GM23338 (cell line): ENCODE measurements around the gene CHMP6. TPM values are rescaled to one million over a fixed set of nuclear protein-coding genes. Genes with fewer than 3 reads are reported as not detected.

Experiments used
- ATAC-seq: fragments of 200-7000 bp; cut with Tn5 transposase; 3 replicates; pipeline ENCODE4 v1.9.1; 2020
- DNase-seq: peaks from one replicate; pipeline ENCODE4 v3.0.0-alpha.2; 2015; ENCODE audit warnings: low spot score
- H2AFZ ChIP-seq: fragments of 200-600 bp; sonication (generic); 2 replicates; pipeline ENCODE4 v1.8.0; 2016; ENCODE audit warnings: antibody characterized with exemption, mild to moderate bottlenecking, moderate library complexity
- H3F3A ChIP-seq: fragments of 200-600 bp; sonication (generic); replicated peaks from 2 replicates; pipeline ENCODE4 v1.8.0; 2017; ENCODE audit warnings: antibody characterized with exemption, mixed run types, low read depth
- H3K27ac ChIP-seq: fragments of 200-600 bp; sonication (generic); 2 replicates; pipeline ENCODE4 v1.6.1; 2016; ENCODE audit warnings: low read depth
- H3K27me3 ChIP-seq: fragments of 200-600 bp; sonication (generic); 2 replicates; pipeline ENCODE4 v1.8.0; 2016; ENCODE audit warnings: mild to moderate bottlenecking, mixed run types, moderate library complexity; ENCODE audit not compliant: insufficient read depth
- H3K36me3 ChIP-seq: fragments of 200-600 bp; sonication (generic); 2 replicates; pipeline ENCODE4 v1.8.0; 2016; ENCODE audit warnings: mild to moderate bottlenecking; ENCODE audit not compliant: insufficient read depth
- H3K4me1 ChIP-seq: fragments of 200-600 bp; sonication (generic); 2 replicates; pipeline ENCODE4 v1.8.0; 2016; ENCODE audit warnings: mild to moderate bottlenecking, moderate library complexity; ENCODE audit not compliant: insufficient read depth
- H3K4me2 ChIP-seq: fragments of 200-600 bp; sonication (generic); 2 replicates; pipeline ENCODE4 v1.7.1; 2017; ENCODE audit warnings: mixed run types
- H3K4me3 ChIP-seq: fragments of 200-600 bp; sonication (generic); 2 replicates; pipeline ENCODE4 v1.6.1; 2016; ENCODE audit warnings: mixed run types
- H3K79me2 ChIP-seq: fragments of 200-600 bp; sonication (generic); replicated peaks from 2 replicates; pipeline ENCODE4 v1.8.0; 2017; ENCODE audit warnings: mild to moderate bottlenecking; ENCODE audit not compliant: insufficient read depth
- H3K9me2 ChIP-seq: fragments of 200-600 bp; sonication (generic); 2 replicates; pipeline ENCODE4 v1.8.0; 2017; ENCODE audit not compliant: insufficient read depth
- H4K20me1 ChIP-seq: fragments of 200-600 bp; sonication (generic); replicated peaks from 2 replicates; pipeline ENCODE4 v1.8.0; 2017; ENCODE audit warnings: mild to moderate bottlenecking; ENCODE audit not compliant: insufficient read depth
- H3K27ac Mint-ChIP-seq: 2 replicates; pipeline ENCODE4 v1.8.0; 2020; ENCODE audit warnings: inconsistent platforms, mild to moderate bottlenecking, moderate library complexity, mixed read lengths
- H3K27me3 Mint-ChIP-seq: 3 replicates; pipeline ENCODE4 v1.8.0; 2022; ENCODE audit warnings: low read depth, mild to moderate bottlenecking, moderate library complexity, mixed read lengths, inconsistent platforms; ENCODE audit not compliant: insufficient read depth, poor library complexity
- H3K36me3 Mint-ChIP-seq: 3 replicates; pipeline ENCODE4 v1.8.0; 2021; ENCODE audit warnings: low read depth, mild to moderate bottlenecking, inconsistent platforms, moderate library complexity, mixed read lengths
- H3K4me1 Mint-ChIP-seq: 3 replicates; pipeline ENCODE4 v1.8.0; 2020; ENCODE audit warnings: mild to moderate bottlenecking, inconsistent platforms, mixed read lengths
- H3K4me3 Mint-ChIP-seq: 3 replicates; pipeline ENCODE4 v1.8.0; 2021; ENCODE audit warnings: moderate library complexity, mild to moderate bottlenecking, inconsistent platforms, mixed read lengths
- H3K9me3 Mint-ChIP-seq: 3 replicates; pipeline ENCODE4 v1.8.0; 2020; ENCODE audit warnings: moderate library complexity, mild to moderate bottlenecking, inconsistent platforms, mixed read lengths
- EZH2phosphoT487 ChIP-seq: fragments of 200-600 bp; sonication (generic); IDR thresholded peaks from one replicate; pipeline ENCODE4 v1.8.1; 2018; ENCODE audit warnings: antibody characterized with exemption; ENCODE audit not compliant: unreplicated experiment
- JUNB ChIP-seq: IDR thresholded peaks from one replicate; pipeline ENCODE4 v1.6.1; 2016; ENCODE audit warnings: antibody characterized with exemption; ENCODE audit not compliant: unreplicated experiment
- NANOG ChIP-seq: IDR thresholded peaks from 2 replicates; pipeline ENCODE4 v1.6.1; 2016; ENCODE audit warnings: antibody characterized with exemption, borderline replicate concordance
- POLR2AphosphoS5 ChIP-seq: IDR thresholded peaks from 2 replicates; pipeline ENCODE4 v1.6.1; 2016; ENCODE audit warnings: antibody characterized with exemption, low read depth
- STAT1 ChIP-seq: IDR thresholded peaks from one replicate; pipeline ENCODE4 v1.6.1; 2016; ENCODE audit warnings: antibody characterized with exemption; ENCODE audit not compliant: unreplicated experiment
- polyA plus RNA-seq: library from polyadenylated mRNA; unstranded; fragments of >200 nt; fragmentation: Nextera tagmentation; extraction: Ambion mirVana; gene quantifications from 2 replicates; pipeline ENCODE4 v1.2.1, GENCODE V29; 2016
- total RNA-seq: library from RNA; depleted of rRNA; stranded (reverse); fragments of >200 nt; shearing (Covaris generic); gene quantifications from 2 replicates; pipeline ENCODE4 v1.2.3, GENCODE V29; 2014
- TF ChIP-seq, protein P1 (sequence below): fragments of 250-450 bp; sonication (Bioruptor Pico); IDR thresholded peaks from 2 replicates; pipeline ENCODE4 v1.5.0; 2020; ENCODE audit warnings: mild to moderate bottlenecking, moderate library complexity
- TF ChIP-seq, protein P2 (sequence below): IDR thresholded peaks from one replicate; pipeline ENCODE4 v1.6.1; 2018; ENCODE audit warnings: antibody characterized with exemption; ENCODE audit not compliant: unreplicated experiment

Gene CHMP6
- total and polyA plus RNA-seq, 2 experiments from 2014 or later = 12.3 to 14.0 TPM

DNA sequence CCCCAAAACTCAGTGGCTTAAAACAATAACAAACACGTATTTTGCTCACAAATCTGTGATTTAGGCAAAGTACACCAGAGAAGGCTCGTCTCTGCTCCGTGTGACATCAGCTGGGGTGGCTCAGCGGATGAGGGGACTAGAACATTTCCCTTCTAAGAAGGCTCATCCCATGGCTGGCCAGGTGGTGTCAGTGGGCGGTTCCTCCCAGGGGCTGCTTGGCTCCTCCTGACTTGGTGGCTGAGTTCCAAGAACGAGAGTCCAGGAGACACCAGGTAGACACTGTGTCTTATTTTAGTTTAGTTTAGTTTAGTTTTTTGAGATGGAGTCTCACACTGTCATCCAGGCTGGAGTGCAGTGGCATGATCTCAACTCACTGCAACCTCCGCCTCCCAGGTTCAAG is 5.6 kb upstream of the CHMP6 start:
- H3K4me2 ChIP-seq = no peak overlapping the region
- Mint-ChIP-seq H3K36me3 (no peaks in the 10 kb centered on the region), H3K27me3 (peaks cover 7% of the 10 kb centered on the region), H3K9me3 (no peaks in the 10 kb centered on the region), H3K27ac (no peak overlapping the region), H3K4me1 (peaks cover 5% of the 10 kb centered on the region; the same call in 2 of the 3 replicates), H3K4me3 (no peak overlapping the region)
- TF ChIP-seq EZH2phosphoT487 (no peak), NANOG (no peak)
- DNase-seq (no peak), ATAC-seq (no peak)
- H3K27ac ChIP-seq = no peak overlapping the region
- H3F3A ChIP-seq = no peaks in the 10 kb centered on the region
- H3K4me3 ChIP-seq = no peak overlapping the region
- no peaks in the 10 kb centered on the region for H3K4me1 ChIP-seq
- no peaks in the 10 kb centered on the region for H3K9me2 ChIP-seq
- H3K36me3 ChIP-seq = no peaks in the 10 kb centered on the region
- H3K79me2 ChIP-seq = no peaks in the 10 kb centered on the region
- no peaks in the 10 kb centered on the region for H4K20me1 ChIP-seq
- H2AFZ ChIP-seq = no peak overlapping the region
- no peaks in the 10 kb centered on the region for H3K27me3 ChIP-seq

DNA sequence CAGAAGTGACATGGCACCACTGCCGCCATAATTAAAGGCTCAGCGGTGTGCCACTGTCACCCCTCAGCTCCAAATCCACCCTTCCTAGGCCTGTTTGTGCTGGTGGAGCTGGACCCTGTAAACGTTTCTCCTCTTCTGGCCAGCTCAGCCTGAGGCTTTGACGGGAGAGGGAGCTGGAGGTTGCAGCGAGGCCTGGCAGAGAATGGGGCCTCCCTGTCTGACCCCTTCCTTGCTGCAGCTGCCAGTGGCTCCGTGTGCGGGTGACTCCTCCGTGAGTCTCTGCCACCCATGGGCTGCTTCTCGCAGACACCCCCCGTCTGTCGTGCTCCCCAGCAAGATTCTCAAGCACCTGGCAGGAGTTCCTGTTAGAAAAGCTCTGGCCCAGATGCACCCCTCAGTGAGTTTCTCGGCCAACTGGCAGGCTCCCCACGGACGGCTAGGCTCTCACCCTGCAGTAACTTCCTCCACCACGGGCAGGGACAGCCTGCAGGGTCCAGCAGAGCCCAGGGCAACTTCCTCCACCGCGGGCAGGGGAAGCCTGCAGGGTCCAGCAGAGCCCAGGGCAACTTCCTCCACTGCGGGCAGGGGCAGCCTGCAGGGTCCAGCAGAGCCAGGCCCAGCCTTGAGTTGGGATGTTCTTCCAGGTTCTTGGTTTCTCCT is 4.7 kb upstream of the CHMP6 start:
- H3K9me3 Mint-ChIP-seq = no peaks in the 10 kb centered on the region
- TF ChIP-seq, protein P1, sequence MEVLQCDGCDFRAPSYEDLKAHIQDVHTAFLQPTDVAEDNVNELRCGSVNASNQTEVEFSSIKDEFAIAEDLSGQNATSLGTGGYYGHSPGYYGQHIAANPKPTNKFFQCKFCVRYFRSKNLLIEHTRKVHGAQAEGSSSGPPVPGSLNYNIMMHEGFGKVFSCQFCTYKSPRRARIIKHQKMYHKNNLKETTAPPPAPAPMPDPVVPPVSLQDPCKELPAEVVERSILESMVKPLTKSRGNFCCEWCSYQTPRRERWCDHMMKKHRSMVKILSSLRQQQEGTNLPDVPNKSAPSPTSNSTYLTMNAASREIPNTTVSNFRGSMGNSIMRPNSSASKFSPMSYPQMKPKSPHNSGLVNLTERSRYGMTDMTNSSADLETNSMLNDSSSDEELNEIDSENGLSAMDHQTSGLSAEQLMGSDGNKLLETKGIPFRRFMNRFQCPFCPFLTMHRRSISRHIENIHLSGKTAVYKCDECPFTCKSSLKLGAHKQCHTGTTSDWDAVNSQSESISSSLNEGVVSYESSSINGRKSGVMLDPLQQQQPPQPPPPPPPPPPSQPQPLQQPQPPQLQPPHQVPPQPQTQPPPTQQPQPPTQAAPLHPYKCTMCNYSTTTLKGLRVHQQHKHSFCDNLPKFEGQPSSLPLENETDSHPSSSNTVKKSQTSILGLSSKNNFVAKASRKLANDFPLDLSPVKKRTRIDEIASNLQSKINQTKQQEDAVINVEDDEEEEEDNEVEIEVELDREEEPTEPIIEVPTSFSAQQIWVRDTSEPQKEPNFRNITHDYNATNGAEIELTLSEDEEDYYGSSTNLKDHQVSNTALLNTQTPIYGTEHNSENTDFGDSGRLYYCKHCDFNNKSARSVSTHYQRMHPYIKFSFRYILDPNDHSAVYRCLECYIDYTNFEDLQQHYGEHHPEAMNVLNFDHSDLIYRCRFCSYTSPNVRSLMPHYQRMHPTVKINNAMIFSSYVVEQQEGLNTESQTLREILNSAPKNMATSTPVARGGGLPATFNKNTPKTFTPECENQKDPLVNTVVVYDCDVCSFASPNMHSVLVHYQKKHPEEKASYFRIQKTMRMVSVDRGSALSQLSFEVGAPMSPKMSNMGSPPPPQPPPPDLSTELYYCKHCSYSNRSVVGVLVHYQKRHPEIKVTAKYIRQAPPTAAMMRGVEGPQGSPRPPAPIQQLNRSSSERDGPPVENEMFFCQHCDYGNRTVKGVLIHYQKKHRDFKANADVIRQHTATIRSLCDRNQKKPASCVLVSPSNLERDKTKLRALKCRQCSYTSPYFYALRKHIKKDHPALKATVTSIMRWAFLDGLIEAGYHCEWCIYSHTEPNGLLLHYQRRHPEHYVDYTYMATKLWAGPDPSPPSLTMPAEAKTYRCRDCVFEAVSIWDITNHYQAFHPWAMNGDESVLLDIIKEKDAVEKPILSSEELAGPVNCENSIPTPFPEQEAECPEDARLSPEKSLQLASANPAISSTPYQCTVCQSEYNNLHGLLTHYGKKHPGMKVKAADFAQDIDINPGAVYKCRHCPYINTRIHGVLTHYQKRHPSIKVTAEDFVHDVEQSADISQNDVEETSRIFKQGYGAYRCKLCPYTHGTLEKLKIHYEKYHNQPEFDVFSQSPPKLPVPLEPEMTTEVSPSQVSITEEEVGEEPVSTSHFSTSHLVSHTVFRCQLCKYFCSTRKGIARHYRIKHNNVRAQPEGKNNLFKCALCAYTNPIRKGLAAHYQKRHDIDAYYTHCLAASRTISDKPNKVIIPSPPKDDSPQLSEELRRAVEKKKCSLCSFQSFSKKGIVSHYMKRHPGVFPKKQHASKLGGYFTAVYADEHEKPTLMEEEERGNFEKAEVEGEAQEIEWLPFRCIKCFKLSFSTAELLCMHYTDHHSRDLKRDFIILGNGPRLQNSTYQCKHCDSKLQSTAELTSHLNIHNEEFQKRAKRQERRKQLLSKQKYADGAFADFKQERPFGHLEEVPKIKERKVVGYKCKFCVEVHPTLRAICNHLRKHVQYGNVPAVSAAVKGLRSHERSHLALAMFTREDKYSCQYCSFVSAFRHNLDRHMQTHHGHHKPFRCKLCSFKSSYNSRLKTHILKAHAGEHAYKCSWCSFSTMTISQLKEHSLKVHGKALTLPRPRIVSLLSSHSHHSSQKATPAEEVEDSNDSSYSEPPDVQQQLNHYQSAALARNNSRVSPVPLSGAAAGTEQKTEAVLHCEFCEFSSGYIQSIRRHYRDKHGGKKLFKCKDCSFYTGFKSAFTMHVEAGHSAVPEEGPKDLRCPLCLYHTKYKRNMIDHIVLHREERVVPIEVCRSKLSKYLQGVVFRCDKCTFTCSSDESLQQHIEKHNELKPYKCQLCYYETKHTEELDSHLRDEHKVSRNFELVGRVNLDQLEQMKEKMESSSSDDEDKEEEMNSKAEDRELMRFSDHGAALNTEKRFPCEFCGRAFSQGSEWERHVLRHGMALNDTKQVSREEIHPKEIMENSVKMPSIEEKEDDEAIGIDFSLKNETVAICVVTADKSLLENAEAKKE (CRISPR knock-in tag) = no peak
- TF ChIP-seq STAT1 = no peak
- no peak for TF ChIP-seq JUNB
- no peak for TF ChIP-seq POLR2AphosphoS5
- TF ChIP-seq, protein P2, sequence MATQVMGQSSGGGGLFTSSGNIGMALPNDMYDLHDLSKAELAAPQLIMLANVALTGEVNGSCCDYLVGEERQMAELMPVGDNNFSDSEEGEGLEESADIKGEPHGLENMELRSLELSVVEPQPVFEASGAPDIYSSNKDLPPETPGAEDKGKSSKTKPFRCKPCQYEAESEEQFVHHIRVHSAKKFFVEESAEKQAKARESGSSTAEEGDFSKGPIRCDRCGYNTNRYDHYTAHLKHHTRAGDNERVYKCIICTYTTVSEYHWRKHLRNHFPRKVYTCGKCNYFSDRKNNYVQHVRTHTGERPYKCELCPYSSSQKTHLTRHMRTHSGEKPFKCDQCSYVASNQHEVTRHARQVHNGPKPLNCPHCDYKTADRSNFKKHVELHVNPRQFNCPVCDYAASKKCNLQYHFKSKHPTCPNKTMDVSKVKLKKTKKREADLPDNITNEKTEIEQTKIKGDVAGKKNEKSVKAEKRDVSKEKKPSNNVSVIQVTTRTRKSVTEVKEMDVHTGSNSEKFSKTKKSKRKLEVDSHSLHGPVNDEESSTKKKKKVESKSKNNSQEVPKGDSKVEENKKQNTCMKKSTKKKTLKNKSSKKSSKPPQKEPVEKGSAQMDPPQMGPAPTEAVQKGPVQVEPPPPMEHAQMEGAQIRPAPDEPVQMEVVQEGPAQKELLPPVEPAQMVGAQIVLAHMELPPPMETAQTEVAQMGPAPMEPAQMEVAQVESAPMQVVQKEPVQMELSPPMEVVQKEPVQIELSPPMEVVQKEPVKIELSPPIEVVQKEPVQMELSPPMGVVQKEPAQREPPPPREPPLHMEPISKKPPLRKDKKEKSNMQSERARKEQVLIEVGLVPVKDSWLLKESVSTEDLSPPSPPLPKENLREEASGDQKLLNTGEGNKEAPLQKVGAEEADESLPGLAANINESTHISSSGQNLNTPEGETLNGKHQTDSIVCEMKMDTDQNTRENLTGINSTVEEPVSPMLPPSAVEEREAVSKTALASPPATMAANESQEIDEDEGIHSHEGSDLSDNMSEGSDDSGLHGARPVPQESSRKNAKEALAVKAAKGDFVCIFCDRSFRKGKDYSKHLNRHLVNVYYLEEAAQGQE = no peak
- Histone ChIP-seq H3K79me2 (no peaks in the 10 kb centered on the region), H3K4me2 (no peak overlapping the region), H4K20me1 (no peaks in the 10 kb centered on the region), H3K9me2 (no peaks in the 10 kb centered on the region), H3K4me3 (no peak overlapping the region), H2AFZ (no peak overlapping the region), H3F3A (no peaks in the 10 kb centered on the region), H3K27ac (no peak overlapping the region), H3K4me1 (no peaks in the 10 kb centered on the region), H3K36me3 (no peaks in the 10 kb centered on the region), H3K27me3 (no peaks in the 10 kb centered on the region)
- peaks cover 7% of the 10 kb centered on the region for H3K27me3 Mint-ChIP-seq
- DNase-seq = no peak
- H3K4me1 Mint-ChIP-seq = peaks cover 5% of the 10 kb centered on the region; the same call in 2 of the 3 replicates
- no peaks in the 10 kb centered on the region for H3K36me3 Mint-ChIP-seq
- no peak overlapping the region for H3K27ac Mint-ChIP-seq
- no peak overlapping the region for H3K4me3 Mint-ChIP-seq
- ATAC-seq = no peak
